DMS114 treated with DMSO at 0.1 percent for 48 hours (cell line): ENCODE results near the gene FGFR3.

Source experiments
- DNase-seq: peaks from one replicate; lab custom pipeline; 2025; ENCODE audit not compliant: unreplicated experiment; lab: John Stamatoyannopoulos, UW

FGFR3 gene

GRCh38 chr4:1792832-1793495, at the start of gene FGFR3:
Gene FGFR3 (plus strand): TSS chr4:1793293. CDS start chr4:1793935, 642 bp downstream.
- no peak for DNase-seq

DNA sequence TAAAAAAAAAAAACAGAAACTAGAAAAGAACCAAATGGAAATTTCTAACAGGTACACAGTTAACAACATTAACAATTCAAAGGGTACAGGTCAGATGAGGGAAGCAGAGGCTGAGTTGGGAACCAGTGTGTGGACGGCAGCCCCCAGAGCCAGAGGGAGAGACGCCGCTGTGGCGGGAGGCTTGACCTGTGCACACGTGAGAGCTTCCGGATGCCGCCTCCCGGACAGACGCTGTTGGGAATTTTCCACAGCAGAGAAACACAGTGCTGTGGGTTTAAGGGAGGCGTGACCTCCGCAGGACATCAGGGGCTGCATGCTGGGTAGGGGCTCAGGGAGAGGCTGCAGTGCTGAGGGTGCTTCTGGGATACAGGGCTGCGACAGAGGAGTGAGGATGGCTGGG, 49.5 kb upstream of the FGFR3 start:
- no peak for DNase-seq

GRCh38 chr4:1743975-1744374, 49.1 kb upstream of the FGFR3 start:
- DNase-seq: no peak

DNA sequence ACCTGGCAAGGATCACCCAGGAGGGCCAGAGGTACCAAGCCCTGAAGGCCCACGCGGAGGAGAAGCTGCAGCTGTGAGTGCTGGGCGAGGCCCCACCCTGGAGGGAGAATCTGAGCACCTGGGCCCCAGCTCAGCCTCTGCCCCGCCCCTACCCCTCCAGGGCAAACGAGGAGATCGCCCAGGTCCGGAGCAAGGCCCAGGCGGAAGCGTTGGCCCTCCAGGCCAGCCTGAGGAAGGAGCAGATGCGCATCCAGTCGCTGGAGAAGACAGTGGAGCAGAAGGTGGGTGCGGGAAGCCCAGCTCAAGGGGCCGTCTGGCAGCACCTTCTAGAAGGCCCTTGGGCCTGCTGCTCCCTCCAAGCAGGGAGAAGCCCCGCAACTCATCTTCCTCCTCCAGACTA, 48.5 kb upstream of the FGFR3 start:
- no peak for DNase-seq

GRCh38 chr4:1745165-1745564, 47.9 kb upstream of the FGFR3 start:
- DNase-seq: no peak

DNA sequence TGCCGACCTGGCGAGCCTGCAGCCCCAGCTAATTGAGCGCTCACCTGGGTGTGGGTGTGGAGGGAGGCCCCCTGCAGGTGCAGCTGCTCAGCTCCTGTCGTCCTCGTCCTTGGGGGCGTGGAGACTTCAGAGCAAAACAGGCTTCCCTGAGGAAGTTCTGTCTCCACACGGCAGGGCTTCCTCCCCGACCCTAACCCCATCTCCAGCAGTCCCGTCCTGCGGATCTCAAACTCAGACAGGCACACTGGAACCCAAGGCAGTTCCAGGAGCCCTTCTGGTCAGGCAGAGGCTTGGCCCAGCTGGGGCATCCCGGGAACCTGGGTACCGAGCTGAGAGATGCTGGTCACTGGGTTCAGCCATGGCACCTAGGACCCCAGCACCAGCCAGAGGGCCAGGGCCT, 47.4 kb upstream of the FGFR3 start:
- no peak for DNase-seq

GRCh38 chr4:1746265-1746691, 46.8 kb upstream of the FGFR3 start:
- peak; percentile 8 for DNase-seq

DNA sequence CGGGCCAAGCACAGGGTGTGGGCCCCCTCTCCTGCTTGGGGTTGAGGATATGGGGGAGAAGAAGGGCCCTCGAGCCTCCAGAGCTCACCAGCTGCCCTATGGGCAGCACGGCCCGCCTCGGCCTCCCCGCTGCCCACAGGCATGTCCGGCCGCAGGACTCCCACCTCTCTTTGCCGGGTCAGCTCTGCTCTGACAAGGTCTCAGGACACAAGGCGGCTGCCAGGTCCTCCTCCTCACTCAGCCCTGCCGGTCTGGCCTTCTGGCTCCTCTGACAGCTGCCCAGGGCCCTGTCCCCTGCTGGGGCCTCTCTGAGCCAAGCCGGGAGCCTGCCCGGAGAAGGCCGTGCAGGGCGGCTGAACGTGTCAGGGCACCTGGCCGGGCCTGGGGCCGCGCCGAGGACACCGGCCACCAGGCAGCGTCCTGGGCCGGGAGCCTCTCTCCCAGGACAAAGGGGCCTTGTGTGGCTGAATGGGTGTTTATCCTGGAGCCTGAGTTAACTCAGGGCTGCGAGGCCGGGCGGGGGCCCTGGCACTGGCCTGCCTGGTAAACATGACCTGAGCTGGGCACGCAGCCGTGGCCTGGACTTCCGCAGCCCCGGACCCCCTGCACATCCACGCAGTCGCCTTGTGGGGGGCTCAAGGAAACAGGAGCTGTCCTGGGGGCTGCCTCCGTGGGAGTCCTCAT, 46.0 kb upstream of the FGFR3 start:
- DNase-seq: no peak

GRCh38 chr4:1747603-1747967, 45.5 kb upstream of the FGFR3 start:
- no peak for DNase-seq

GRCh38 chr4:1748465-1748995, 44.6 kb upstream of the FGFR3 start:
- DNase-seq: peak; percentile 43

GRCh38 chr4:1749370-1749769, 43.7 kb upstream of the FGFR3 start:
- no peak for DNase-seq

DNA sequence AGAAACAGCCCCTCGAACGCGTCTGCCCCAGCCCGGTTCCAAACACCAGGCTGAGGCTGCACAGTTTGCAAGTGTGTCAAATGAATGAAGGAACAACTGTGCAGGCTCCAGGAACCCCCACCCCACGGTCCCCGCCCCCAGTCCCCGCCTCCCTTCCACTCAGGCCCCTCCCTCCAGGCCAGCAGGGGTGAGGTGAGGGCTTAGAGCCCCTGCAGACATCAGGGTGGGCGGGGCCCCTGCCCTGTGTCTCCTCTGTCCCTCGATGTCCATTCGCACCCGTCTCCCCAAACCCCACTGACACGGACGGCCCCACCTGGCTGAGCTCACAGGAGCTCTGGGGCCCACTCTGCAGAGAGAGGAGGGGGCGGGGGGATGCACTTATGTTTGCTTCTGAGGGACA, 43.3 kb upstream of the FGFR3 start:
- DNase-seq: no peak

DNA sequence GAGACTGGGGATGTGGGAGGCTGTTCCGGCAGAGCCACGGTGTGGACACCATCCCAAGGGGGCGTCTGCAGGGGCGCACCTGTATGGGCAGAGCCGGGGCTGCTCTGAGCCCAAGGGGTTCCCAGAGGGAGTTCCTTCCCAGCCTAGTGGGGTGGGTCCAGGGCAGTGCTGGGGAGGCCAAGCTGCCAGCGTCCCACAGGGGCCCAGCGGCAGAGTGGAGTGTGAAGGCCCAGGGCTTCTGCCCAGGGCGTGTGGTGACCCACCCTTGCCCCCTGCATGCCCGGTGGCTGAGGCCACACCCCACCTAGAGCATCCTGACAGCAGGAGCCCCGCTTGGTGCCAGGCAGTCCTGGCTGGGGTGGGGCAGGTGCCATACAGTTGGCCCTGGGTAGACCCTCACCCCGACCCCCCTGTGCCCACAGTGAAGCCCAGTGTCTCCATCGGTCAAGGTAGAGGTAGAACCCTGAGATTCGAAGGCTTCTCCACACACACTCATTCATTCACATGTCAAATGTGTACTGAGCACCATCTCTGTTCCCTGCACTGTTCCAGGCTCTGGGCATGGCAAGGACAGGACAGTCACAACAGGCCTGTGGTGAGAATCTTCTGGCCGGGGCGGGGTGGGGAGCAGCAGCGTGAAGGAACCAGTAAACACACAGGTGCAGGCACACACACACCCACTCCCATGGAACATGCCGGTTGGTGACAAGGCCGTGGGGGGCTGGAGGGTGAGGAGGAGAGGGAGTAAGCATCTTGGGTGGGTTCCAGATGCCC, 42.5 kb upstream of the FGFR3 start:
- no peak for DNase-seq

DNA sequence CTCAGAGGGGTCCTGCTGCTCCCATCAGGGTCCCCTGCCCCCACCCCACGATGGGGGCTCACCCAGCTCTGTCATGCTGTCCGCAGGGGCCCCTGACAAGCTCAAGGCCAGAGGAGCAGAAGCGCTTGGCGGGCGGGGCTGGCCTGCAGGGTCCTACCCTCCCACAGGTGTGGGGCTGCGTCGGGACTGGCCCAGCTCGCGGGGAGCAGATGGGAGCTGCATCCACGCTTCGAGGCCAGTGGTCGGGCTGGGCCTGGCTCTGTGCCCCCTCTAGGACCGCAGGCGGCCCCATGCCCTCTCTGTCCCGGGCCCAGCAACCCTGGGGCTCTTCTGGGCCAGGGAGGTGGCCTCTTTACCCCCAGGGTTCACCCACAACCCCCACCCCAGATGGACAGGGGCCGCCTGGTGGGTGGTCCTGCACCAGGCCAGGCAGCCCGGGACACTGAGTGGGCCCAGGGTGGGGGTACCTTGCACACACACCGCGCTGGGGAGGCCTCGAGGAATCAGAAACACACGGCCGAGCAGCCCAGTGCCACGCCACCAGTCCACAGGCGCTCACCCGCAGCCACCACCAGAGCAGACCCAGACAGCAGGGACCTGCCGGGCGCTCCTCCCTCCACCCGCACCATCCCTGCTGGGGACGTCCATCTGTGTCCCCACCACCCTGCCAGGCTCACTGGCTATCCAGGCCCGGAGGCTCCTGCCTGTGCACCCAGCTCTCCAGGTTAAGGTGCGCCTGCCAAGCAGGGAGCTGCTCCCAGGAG, 41.8 kb upstream of the FGFR3 start:
- DNase-seq: no peak

DNA sequence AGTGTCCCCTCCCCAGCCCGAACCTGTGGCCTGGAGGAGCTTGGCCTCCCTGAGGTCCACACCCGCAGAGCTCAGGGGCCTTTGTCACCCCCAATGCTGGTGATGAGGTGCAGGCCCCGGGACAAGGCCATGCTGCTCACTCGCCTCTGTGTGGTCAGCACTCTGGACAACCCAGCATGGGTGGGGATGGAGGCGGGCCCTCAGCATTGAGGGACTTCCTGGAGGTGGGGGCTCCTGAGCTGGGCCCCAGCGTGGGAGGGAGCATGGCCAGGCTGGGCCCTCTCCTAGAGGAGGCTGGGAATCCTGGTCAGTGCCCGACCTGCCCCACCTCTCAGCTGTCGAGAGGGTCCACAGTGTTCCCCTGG, 41.2 kb upstream of the FGFR3 start:
- DNase-seq: no peak

DNA sequence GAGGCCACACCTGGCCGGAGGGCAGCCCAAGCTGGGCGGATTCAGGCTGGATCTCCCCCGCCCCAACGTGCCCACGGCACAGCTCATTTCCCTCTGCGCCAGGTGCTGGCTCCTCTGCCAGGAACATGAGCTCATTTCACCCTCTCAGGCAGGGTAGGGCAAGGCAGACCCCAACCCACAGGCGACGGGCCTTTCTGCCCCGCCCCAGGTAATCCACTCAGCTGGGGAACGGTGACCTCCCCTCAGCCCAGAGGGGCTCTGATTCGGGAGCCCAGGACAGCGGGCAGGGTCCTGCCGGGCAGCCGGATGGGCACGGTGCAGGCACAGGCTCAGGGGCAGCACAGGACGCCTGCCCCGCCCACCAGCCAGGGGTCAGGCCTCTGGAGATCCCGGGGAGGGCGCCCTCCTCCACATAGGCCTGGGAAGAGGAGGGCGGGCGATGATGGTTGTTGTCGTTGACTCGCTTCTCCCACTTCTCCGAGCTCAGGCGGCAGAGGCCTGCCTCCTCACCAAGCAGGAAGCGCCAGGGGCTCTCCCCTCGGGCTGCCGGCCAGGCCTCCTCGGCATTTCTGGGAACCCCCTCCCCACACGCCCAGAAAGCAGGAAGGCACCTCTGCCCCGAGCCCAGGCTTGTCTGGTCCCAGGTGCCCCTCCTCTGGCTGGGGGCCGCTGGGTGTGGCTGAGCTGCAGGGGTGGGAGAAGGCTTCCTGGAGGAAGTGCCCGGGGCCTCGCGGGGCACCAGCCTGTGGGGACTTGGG, 40.6 kb upstream of the FGFR3 start:
- no peak for DNase-seq

GRCh38 chr4:1753294-1753696, 39.8 kb upstream of the FGFR3 start:
- no peak for DNase-seq

DNA sequence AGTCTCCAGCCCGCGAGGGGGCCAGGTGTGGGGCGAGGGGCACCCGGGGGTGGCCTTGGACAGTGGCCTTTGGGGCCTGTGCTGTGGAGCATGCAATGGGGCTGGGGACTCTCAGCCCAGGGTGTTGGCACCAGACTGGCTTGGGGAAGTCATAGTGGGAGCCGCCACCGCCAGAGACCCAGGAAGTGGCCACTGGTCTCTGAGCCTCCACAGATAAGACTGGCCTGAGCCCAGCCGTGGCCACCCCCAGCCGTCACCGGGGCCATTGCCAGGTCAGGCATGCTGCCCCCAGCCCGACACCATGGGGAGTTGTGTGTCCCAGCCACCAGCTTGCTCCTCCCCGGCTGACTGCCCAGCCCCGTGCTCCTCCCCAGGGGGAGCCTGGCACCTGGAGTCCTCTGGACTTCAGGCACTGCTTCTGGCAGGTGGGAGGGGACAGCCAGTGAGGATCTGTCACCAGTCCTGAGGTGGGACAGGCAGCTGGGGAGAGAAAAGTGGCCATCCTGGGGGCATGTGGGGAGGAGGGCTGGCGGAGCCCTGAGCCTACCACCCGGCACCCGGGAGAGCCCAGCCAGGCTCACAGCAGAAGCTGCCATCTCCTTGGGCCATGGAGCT, 39.3 kb upstream of the FGFR3 start:
- DNase-seq: no peak

GRCh38 chr4:1754336-1754735, 38.8 kb upstream of the FGFR3 start:
- no peak for DNase-seq

GRCh38 chr4:1755297-1755696, 37.8 kb upstream of the FGFR3 start:
- DNase-seq: no peak
